Jurkat, Clone E6-1 (cell line): ENCODE measurements around the gene RRBP1.

ENCODE experiments used
- DNase-seq: peaks from one replicate; pipeline ENCODE4 v3.0.0-alpha.2; 2011; ENCODE audit warnings: low read depth, low spot score
- H3K4me3 ChIP-seq: 2 replicates; pipeline ENCODE4 v1.5.1; 2011; ENCODE audit warnings: mild to moderate bottlenecking, low read length, control low read depth, moderate library complexity

Gene RRBP1

GRCh38 chr20:17684077-17684888 lies 2.2 kb upstream of the RRBP1 start:
- no peak overlapping the region for H3K4me3 ChIP-seq
- DNase-seq: no peak

GRCh38 chr20:17683218-17684076 lies 1.4 kb upstream of the RRBP1 start:
- DNase-seq: no peak
- no peak overlapping the region; the same call in 1 of the 2 replicates for H3K4me3 ChIP-seq

GRCh38 chr20:17682889-17683198 lies 802 bp upstream of the RRBP1 start:
- peak overlapping the region; percentile 66 for H3K4me3 ChIP-seq

GRCh38 chr20:17681726-17682102 lies 328 bp downstream of the RRBP1 start:
- H3K4me3 ChIP-seq: peak overlapping the region; percentile 60
- no peak for DNase-seq

More at GRCh38 chr20:17682889-17683198, 802 bp upstream of the RRBP1 start:
- DNase-seq: no peak

- H3K4me3 ChIP-seq: peak overlapping the region; percentile 60
- DNase-seq: no peak
Measured at GRCh38 chr20:17680836-17681725, 961 bp downstream of the RRBP1 start.

GRCh38 chr20:17679941-17680835 lies 1.9 kb downstream of the RRBP1 start:
- H3K4me3 ChIP-seq: peak overlapping the region; percentile 37
- no peak for DNase-seq

- no peak for DNase-seq
- no peak overlapping the region for H3K4me3 ChIP-seq
Measured at GRCh38 chr20:17678886-17679285, 3.2 kb downstream of the RRBP1 start.

GRCh38 chr20:17678295-17678694 lies 3.7 kb downstream of the RRBP1 start:
- no peak for DNase-seq
- H3K4me3 ChIP-seq: no peak overlapping the region

GRCh38 chr20:17676942-17677341 lies 5.1 kb downstream of the RRBP1 start:
- DNase-seq: no peak
- no peak overlapping the region for H3K4me3 ChIP-seq

- no peak overlapping the region for H3K4me3 ChIP-seq
- DNase-seq: no peak
Measured at GRCh38 chr20:17676378-17676759, 5.7 kb downstream of the RRBP1 start.

GRCh38 chr20:17675519-17676377 lies 6.3 kb downstream of the RRBP1 start:
- no peak overlapping the region for H3K4me3 ChIP-seq
- DNase-seq: no peak

- no peak overlapping the region for H3K4me3 ChIP-seq
- DNase-seq: no peak
Measured at GRCh38 chr20:17674722-17675518, 7.1 kb downstream of the RRBP1 start.

GRCh38 chr20:17673084-17673483 lies 9.0 kb downstream of the RRBP1 start:
- no peak for DNase-seq
- no peak overlapping the region for H3K4me3 ChIP-seq

GRCh38 chr20:17671565-17671964 lies 10.5 kb downstream of the RRBP1 start:
- no peak for DNase-seq
- no peak overlapping the region for H3K4me3 ChIP-seq

- no peak overlapping the region for H3K4me3 ChIP-seq
- no peak for DNase-seq
Measured at GRCh38 chr20:17671011-17671410, 11.0 kb downstream of the RRBP1 start.

GRCh38 chr20:17669306-17669931 lies 12.6 kb downstream of the RRBP1 start:
- DNase-seq: no peak
- H3K4me3 ChIP-seq: no peak overlapping the region
